K562 (cell line): Measurements from ENCODE around the gene LRRC25. TPM values are rescaled to one million over a fixed set of nuclear protein-coding genes. Genes with fewer than 3 reads are reported as not detected.

Source experiments
- C11orf30 ChIP-seq: fragments of 450-650 bp; IDR thresholded peaks from 2 replicates; pipeline ENCODE4 v1.6.1; 2016; ENCODE audit warnings: low read depth, mild to moderate bottlenecking
- FOXA3 ChIP-seq, 2 experiments: fragments of 450-650 bp in 1 of 2; sonication (generic) in 1 of 2; formaldehyde crosslinking; IDR thresholded peaks in 1 of 2; conservative IDR thresholded peaks in 1 of 2; 2 replicates each; pipeline versions ENCODE4 v1.4.0 to v1.8.0; 2020 to 2022; ENCODE audit warnings: mild to moderate bottlenecking in 2 of 2, missing genetic modification reagents in 1 of 2
- KAT8 ChIP-seq: fragments of 450-650 bp; IDR thresholded peaks from 2 replicates; pipeline ENCODE4 v1.6.1; 2016; ENCODE audit warnings: low read depth, mild to moderate bottlenecking
- MEF2D ChIP-seq: conservative IDR thresholded peaks from 2 replicates; pipeline ENCODE4 v1.6.1; 2016; ENCODE audit warnings: low read depth, missing genetic modification characterization, missing compliant biosample characterization
- MTA1 ChIP-seq: fragments of 450-650 bp; IDR thresholded peaks from 2 replicates; pipeline ENCODE4 v1.6.1; 2017; ENCODE audit warnings: borderline replicate concordance
- NCOA1 ChIP-seq: fragments of 450-650 bp; IDR thresholded peaks from 2 replicates; pipeline ENCODE4 v1.6.1; 2016; ENCODE audit warnings: low read depth
- NFYB ChIP-seq: IDR thresholded peaks from 2 replicates; pipeline ENCODE4 v1.6.1; 2011; ENCODE audit warnings: mild to moderate bottlenecking, moderate library complexity; ENCODE audit not compliant: insufficient read length; ENCODE audit errors: extremely low read depth
- NR2F6 ChIP-seq: fragments of 450-650 bp; formaldehyde crosslinking; IDR thresholded peaks from 2 replicates; pipeline ENCODE4 v1.4.0; 2020; ENCODE audit warnings: mild to moderate bottlenecking
- PHF8 ChIP-seq: fragments of 200-600 bp; sonication (generic); IDR thresholded peaks from 2 replicates; pipeline ENCODE4 v1.6.1; 2012; ENCODE audit warnings: mixed run types, mild to moderate bottlenecking, inconsistent platforms, low read length, moderate library complexity, borderline replicate concordance
- PHTF2 ChIP-seq: fragments of 250-450 bp; sonication (Bioruptor Pico); IDR thresholded peaks from 2 replicates; pipeline ENCODE4 v1.5.0; 2021; ENCODE audit warnings: mild to moderate bottlenecking
- POLR2AphosphoS2 ChIP-seq: IDR thresholded peaks from 2 replicates; pipeline ENCODE4 v1.6.1; 2012; ENCODE audit warnings: low read length, improper control_type of control experiment
- POLR2B ChIP-seq: fragments of 450-650 bp; IDR thresholded peaks from 2 replicates; pipeline ENCODE4 v1.6.1; 2018; ENCODE audit warnings: low read depth; ENCODE audit not compliant: partially characterized antibody
- RAD21 ChIP-seq, 2 experiments: fragments of 250-450 bp in 1 of 2; fragments of 450-650 bp in 1 of 2; sonication (Bioruptor Pico) in 1 of 2; formaldehyde crosslinking in 1 of 2; IDR thresholded peaks in 1 of 2; conservative IDR thresholded peaks in 1 of 2; 2 replicates each; pipeline versions ENCODE4 v1.4.0 to v1.8.0; 2020 to 2022; ENCODE audit warnings: mild to moderate bottlenecking in 2 of 2, moderate library complexity in 1 of 2
- RBBP5 ChIP-seq: fragments of 200-600 bp; sonication (generic); IDR thresholded peaks from 2 replicates; pipeline ENCODE4 v1.6.1; 2012; ENCODE audit warnings: borderline replicate concordance, mild to moderate bottlenecking, low read length, control low read depth, inconsistent platforms; ENCODE audit not compliant: insufficient read depth, poor library complexity, severe bottlenecking
- SMC3 ChIP-seq: conservative IDR thresholded peaks from 2 replicates; pipeline ENCODE4 v1.6.1; 2011; ENCODE audit warnings: low read depth, low read length, improper control_type of control experiment; ENCODE audit not compliant: insufficient read depth
- TEAD1 ChIP-seq, 2 experiments: fragments of 450-650 bp in 1 of 2; sonication (generic) in 1 of 2; formaldehyde crosslinking; IDR thresholded peaks; 2 replicates each; pipeline versions ENCODE4 v1.4.0 to v1.8.0; 2020 to 2022; ENCODE audit warnings: mild to moderate bottlenecking in 2 of 2, missing genetic modification reagents in 1 of 2
- TRIM24 ChIP-seq, 2 experiments: fragments of 450-650 bp; IDR thresholded peaks; 2 replicates each; pipeline ENCODE4 v1.6.1; 2016
- WHSC1 ChIP-seq: IDR thresholded peaks from one replicate; pipeline ENCODE4 v1.6.1; 2012; ENCODE audit warnings: low read length, control low read depth, inconsistent platforms
- ZEB2 ChIP-seq: fragments of 450-650 bp; IDR thresholded peaks from 2 replicates; pipeline ENCODE4 v1.6.1; 2016
- ZNF134 ChIP-seq: fragments of 250-450 bp; sonication (Bioruptor Pico); conservative IDR thresholded peaks from 2 replicates; pipeline ENCODE4 v1.4.0; 2020
- ZNF444 ChIP-seq: fragments of 250-450 bp; sonication (Bioruptor Pico); IDR thresholded peaks from 2 replicates; pipeline ENCODE4 v1.4.0; 2020; ENCODE audit warnings: mild to moderate bottlenecking, moderate library complexity
- ZNF507 ChIP-seq: conservative IDR thresholded peaks from 2 replicates; pipeline ENCODE4 v1.6.1; 2017; ENCODE audit warnings: missing genetic modification characterization, missing compliant biosample characterization
- ZNF644 ChIP-seq: fragments of 200-800 bp; sonication (Bioruptor generic); IDR thresholded peaks from 2 replicates; pipeline ENCODE4 v1.6.1; 2016; ENCODE audit warnings: low read depth, missing genetic modification characterization, missing compliant biosample characterization
- ZNF76 ChIP-seq: fragments of 250-450 bp; sonication (Bioruptor Pico); IDR thresholded peaks from 2 replicates; pipeline ENCODE4 v1.4.0; 2020; ENCODE audit warnings: mild to moderate bottlenecking, moderate library complexity, borderline replicate concordance
- polyA plus RNA-seq, 8 experiments: library from polyadenylated mRNA; depleted of rRNA in 4 of 8; stranded (reverse) in 5 of 8; unstranded in 3 of 8; fragments of >200 nt; fragmentation: Nextera tagmentation in 2 of 8; fragmentation: Illumina TruSeq in 1 of 8; extraction: Ambion mirVana in 2 of 8; extraction: Trizol in 1 of 8; gene quantifications; 2 replicates each; pipeline versions ENCODE4 v1.2.1 to v1.2.3, GENCODE V29; 2011 to 2014; ENCODE audit warnings: inconsistent platforms in 1 of 8, missing spikeins in 1 of 8
- total RNA-seq, 7 experiments: library from RNA; depleted of rRNA in 6 of 7; stranded (reverse); fragments of >200 nt in 6 of 7; fragmentation: Illumina TruSeq in 2 of 7; extraction: Trizol in 2 of 7; gene quantifications; 2 replicates each; pipeline versions ENCODE4 v1.2.1 to v1.2.3, GENCODE V29; 2011 to 2021; ENCODE audit warnings: low replicate concordance in 1 of 7
- TF ChIP-seq, protein P1 (sequence below): sonication (generic); formaldehyde crosslinking; IDR thresholded peaks from 2 replicates; pipeline ENCODE4 v1.8.0; 2022; ENCODE audit warnings: missing genetic modification reagents, mild to moderate bottlenecking, borderline replicate concordance
- TF ChIP-seq, protein P2 (sequence below): IDR thresholded peaks from 2 replicates; pipeline ENCODE4 v1.6.1; 2014; ENCODE audit warnings: antibody characterized with exemption
- TF ChIP-seq, protein P3 (sequence below): IDR thresholded peaks from 2 replicates; pipeline ENCODE4 v1.6.1; 2011; ENCODE audit not compliant: insufficient read length; ENCODE audit errors: extremely low read depth

The LRRC25 gene
- total and polyA plus RNA-seq, 9 of the 15 experiments (the other 6 are each of a cell fraction or from before 2014, with no cell fraction given): 0.07 to 0.36 (median 0.10) TPM; not detected in 3

DNA sequence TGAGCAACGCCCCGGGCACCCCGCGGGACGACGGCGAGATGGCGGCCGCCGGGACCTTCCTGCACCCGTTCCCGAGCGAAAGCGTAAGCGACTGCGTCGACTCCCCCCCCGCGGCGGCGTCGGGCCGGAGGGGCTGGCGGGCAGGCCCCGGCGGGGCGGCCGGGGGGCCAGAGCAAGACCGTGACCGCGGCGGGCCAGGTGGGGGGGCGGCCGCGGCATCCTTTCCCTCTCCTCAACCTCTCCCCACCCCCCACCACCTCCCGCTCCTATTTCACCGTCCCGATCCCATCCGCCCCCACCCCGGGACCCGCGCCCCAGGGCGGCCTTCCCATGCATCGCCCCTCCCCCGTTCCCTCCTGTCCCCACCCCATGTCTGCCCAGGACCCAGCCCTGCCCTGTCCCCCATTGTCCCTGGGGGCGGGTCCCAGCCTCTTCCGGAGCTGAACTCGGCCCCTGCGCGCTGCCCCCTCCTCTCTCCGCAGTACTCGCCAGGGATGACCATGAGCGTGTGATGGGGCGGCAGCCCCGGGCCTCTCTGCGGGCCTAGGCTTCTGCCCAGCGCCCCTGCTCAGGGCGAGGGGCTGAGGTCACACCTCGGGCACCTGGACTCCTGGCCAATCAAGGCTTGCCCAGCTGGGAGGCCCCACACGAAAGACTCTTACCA is 36.4 kb upstream of the LRRC25 start (continued):
- TF ChIP-seq, protein P1, sequence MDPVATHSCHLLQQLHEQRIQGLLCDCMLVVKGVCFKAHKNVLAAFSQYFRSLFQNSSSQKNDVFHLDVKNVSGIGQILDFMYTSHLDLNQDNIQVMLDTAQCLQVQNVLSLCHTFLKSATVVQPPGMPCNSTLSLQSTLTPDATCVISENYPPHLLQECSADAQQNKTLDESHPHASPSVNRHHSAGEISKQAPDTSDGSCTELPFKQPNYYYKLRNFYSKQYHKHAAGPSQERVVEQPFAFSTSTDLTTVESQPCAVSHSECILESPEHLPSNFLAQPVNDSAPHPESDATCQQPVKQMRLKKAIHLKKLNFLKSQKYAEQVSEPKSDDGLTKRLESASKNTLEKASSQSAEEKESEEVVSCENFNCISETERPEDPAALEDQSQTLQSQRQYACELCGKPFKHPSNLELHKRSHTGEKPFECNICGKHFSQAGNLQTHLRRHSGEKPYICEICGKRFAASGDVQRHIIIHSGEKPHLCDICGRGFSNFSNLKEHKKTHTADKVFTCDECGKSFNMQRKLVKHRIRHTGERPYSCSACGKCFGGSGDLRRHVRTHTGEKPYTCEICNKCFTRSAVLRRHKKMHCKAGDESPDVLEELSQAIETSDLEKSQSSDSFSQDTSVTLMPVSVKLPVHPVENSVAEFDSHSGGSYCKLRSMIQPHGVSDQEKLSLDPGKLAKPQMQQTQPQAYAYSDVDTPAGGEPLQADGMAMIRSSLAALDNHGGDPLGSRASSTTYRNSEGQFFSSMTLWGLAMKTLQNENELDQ: no peak
- TF ChIP-seq C11orf30 (no peak), PHF8 (no peak), ZEB2 (no peak), ZNF644 (tag) (no peak), POLR2B (peak; percentile 35), SMC3 (no peak), TEAD1 (CRISPR knock-in tag; IDR thresholded peaks at IDR 0.05) (no peak), KAT8 (no peak), ZNF76 (CRISPR knock-in tag) (no peak), NR2F6 (CRISPR knock-in tag) (no peak), MEF2D (tag) (no peak), WHSC1 (no peak), RAD21 (CRISPR knock-in tag; conservative IDR thresholded peaks at IDR 0.05 in 1 of 2, IDR thresholded peaks at IDR 0.05 in 1 of 2) (no peak), MTA1 (no peak), ZNF507 (tag) (no peak), POLR2AphosphoS2 (peak; percentile 93; the same call in 1 of the 2 replicates), PHTF2 (CRISPR knock-in tag) (no peak), FOXA3 (CRISPR knock-in tag; conservative IDR thresholded peaks at IDR 0.05 in 1 of 2, IDR thresholded peaks at IDR 0.05 in 1 of 2) (no peak), ZNF134 (no peak), RBBP5 (no peak), NCOA1 (no peak), NFYB (peak; percentile 2), ZNF444 (CRISPR knock-in tag) (no peak), TRIM24 (IDR thresholded peaks at IDR 0.05) (no peak)
- TF ChIP-seq, protein P2, sequence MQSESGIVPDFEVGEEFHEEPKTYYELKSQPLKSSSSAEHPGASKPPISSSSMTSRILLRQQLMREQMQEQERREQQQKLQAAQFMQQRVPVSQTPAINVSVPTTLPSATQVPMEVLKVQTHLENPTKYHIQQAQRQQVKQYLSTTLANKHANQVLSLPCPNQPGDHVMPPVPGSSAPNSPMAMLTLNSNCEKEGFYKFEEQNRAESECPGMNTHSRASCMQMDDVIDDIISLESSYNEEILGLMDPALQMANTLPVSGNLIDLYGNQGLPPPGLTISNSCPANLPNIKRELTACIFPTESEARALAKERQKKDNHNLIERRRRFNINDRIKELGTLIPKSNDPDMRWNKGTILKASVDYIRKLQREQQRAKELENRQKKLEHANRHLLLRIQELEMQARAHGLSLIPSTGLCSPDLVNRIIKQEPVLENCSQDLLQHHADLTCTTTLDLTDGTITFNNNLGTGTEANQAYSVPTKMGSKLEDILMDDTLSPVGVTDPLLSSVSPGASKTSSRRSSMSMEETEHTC: no peak
- TF ChIP-seq, protein P3, sequence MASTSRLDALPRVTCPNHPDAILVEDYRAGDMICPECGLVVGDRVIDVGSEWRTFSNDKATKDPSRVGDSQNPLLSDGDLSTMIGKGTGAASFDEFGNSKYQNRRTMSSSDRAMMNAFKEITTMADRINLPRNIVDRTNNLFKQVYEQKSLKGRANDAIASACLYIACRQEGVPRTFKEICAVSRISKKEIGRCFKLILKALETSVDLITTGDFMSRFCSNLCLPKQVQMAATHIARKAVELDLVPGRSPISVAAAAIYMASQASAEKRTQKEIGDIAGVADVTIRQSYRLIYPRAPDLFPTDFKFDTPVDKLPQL: no peak
